AG09319 (cell line): Measurements from ENCODE around the gene CETP.

Source experiments
- DNase-seq: peaks from one replicate; pipeline ENCODE4 v3.0.0-alpha.2; 2010; ENCODE audit warnings: low read depth; ENCODE audit errors: extremely low read depth
- CTCF ChIP-seq: IDR thresholded peaks from 2 replicates; pipeline ENCODE4 v1.5.1; 2011; ENCODE audit warnings: low read depth, mild to moderate bottlenecking, inconsistent platforms, low read length, moderate library complexity

Gene CETP

GRCh38 chr16:56950881-56951771 lies 10.6 kb upstream of the CETP start:
- no peak for DNase-seq

GRCh38 chr16:56953006-56953405 lies 8.7 kb upstream of the CETP start:
- no peak for DNase-seq
- no peak for TF ChIP-seq CTCF

More at GRCh38 chr16:56950881-56951771, 10.6 kb upstream of the CETP start:
- TF ChIP-seq CTCF, result peak; percentile 74

- TF ChIP-seq CTCF, result no peak
- DNase-seq, result no peak
Observed at GRCh38 chr16:56956076-56956475, 5.7 kb upstream of the CETP start.

GRCh38 chr16:56956756-56957155 lies 5.0 kb upstream of the CETP start:
- TF ChIP-seq CTCF, result no peak
- no peak for DNase-seq

- TF ChIP-seq CTCF, result no peak
- DNase-seq, result no peak
Observed at GRCh38 chr16:56960681-56961281, 969 bp upstream of the CETP start.

GRCh38 chr16:56961386-56961785 lies 364 bp upstream of the CETP start:
- no peak for TF ChIP-seq CTCF

GRCh38 chr16:56964243-56965148 lies 2.7 kb downstream of the CETP start:
- peak; percentile 70 for TF ChIP-seq CTCF

More at GRCh38 chr16:56961386-56961785, 364 bp upstream of the CETP start:
- no peak for DNase-seq

More at GRCh38 chr16:56964243-56965148, 2.7 kb downstream of the CETP start:
- DNase-seq, result no peak
